SK-MEL-5 (cell line): ENCODE data around the gene FRMD8. TPM values are rescaled to one million over a fixed set of nuclear protein-coding genes. Genes with fewer than 3 reads are reported as not detected.

Source experiments
- DNase-seq: peaks from one replicate; pipeline ENCODE4 v3.0.0-alpha.2; 2016; ENCODE audit warnings: low read depth, low spot score
- in situ Hi-C: cut with HindIII; loops from 2 replicates; pipeline ENCODE4 v1.10.0; 2016; ENCODE audit warnings: low sequenced_read_pairs, high pct_unique_total_duplicates, low pct_unique_long_range_greater_than_20kb
- polyA plus RNA-seq, 2 experiments: library from polyadenylated mRNA; depleted of rRNA; stranded (reverse); fragments of >200 nt; gene quantifications; 2 replicates each; pipeline ENCODE4 v1.2.3, GENCODE V29; 2015
- total RNA-seq: library from RNA; depleted of rRNA; stranded (reverse); fragments of >200 nt; shearing (Covaris generic); gene quantifications from 2 replicates; pipeline ENCODE4 v1.2.3, GENCODE V29; 2014; rRNA removed

Gene FRMD8
- 36.4 and 37.5 TPM in 2 replicates for total RNA-seq
- polyA plus RNA-seq (2015; cell fraction: cytosol; rRNA removed) = 71.8 and 107 TPM in 2 replicates
- 89.4 and 95.0 TPM in 2 replicates for polyA plus RNA-seq (2015; cell fraction: nucleus; rRNA removed)

DNA sequence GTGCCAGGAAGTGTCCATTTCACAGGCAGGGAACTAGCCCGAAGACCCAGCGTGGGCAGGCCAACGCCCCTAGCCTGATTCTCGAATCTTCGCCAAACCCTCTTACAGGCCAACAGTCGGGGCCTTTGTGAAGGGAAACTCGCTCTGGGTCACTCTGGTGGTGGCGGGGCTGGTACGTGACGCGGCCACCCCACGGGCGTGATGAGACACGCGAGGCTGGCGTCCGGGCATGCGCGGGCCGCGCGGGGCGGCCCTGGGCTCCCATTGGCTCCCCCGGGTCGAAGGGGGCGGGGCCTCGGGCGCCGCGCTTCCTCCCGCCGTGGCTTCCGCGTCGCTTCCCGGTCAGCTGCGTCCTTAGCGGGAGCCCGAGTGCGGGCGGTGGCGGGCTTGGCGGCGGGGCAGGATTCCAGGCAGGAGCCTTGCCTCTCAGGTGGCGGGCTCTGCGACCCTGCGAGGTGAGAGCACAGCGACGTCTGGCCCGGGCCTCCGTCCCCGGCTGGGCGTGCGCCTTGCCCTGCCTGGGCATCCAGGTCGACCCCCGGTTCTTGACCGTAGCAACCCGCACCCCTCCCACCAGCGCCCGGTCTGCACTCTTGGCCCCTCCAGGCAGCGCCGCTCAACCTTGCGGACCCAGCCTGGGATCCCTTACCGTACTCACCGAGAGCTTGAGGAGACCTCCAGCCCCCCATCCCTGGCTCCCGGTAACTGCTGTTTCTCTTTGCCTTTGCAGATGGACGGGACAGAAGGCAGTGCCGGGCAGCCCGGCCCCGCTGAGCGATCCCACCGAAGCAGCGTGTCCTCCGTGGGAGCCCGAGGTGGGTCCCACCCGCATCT lies at the start of gene FRMD8:
FRMD8 (plus strand) TSS at position 331 of the 834 bp plus-strand sequence; CDS start at position 731, 400 bp downstream.
- in situ Hi-C loops = no loop called here
- peak; percentile 69 for DNase-seq

DNA sequence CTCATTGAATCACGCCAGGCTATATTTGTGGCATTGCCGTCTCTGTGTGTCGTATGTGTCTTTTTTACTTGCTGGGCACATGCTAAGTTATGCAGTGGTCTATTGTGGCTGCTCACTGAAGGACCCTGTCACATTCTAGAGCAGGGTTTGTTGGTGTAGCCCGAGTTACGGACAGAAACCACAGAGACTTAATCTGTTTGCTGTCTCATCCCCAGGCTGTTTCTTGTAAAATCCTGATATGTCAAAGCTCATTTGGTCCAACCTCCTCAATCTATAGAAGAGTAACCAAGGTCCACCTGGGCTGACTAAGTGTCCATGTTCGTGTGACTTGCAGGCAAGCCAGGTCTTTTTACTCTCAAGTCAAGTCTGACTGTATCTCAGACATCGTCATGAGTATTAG lies 47.8 kb upstream of the FRMD8 start:
- DNase-seq = no peak
- in situ Hi-C loops = no loop called here

DNA sequence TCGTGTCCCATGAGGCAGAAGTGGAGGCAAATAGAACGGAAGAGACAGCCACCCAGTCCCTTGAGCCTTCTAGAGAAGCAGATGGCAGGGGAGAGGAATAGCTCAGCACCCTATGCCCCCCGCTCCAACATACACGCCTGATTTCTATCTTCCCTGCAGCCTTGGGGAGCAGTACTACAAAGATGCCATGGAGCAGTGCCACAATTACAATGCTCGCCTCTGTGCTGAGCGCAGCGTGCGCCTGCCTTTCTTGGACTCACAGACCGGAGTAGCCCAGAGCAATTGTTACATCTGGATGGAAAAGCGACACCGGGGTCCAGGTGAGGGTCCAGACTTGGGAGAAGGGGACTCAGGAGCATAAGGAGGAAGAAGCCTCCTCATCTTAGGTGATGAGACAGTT lies 46.2 kb upstream of the FRMD8 start:
- in situ Hi-C loops = no loop called here
- DNase-seq = no peak

GRCh38 chr11:65341856-65342255 lies 44.6 kb upstream of the FRMD8 start:
- in situ Hi-C loops = no loop called here
- DNase-seq = no peak

- DNase-seq = no peak
- in situ Hi-C loops = no loop called here
These were observed 34.9 kb upstream of the FRMD8 start for GRCh38 chr11:65351511-65351910.

GRCh38 chr11:65352783-65353182 lies 33.7 kb upstream of the FRMD8 start:
- in situ Hi-C loops = no loop called here
- peak; percentile 15 for DNase-seq

GRCh38 chr11:65353376-65353775 lies 33.1 kb upstream of the FRMD8 start:
- in situ Hi-C loops = no loop called here
- no peak for DNase-seq

- DNase-seq = no peak
- in situ Hi-C loops = no loop called here
These were observed 32.6 kb upstream of the FRMD8 start for GRCh38 chr11:65353900-65354264.

DNA sequence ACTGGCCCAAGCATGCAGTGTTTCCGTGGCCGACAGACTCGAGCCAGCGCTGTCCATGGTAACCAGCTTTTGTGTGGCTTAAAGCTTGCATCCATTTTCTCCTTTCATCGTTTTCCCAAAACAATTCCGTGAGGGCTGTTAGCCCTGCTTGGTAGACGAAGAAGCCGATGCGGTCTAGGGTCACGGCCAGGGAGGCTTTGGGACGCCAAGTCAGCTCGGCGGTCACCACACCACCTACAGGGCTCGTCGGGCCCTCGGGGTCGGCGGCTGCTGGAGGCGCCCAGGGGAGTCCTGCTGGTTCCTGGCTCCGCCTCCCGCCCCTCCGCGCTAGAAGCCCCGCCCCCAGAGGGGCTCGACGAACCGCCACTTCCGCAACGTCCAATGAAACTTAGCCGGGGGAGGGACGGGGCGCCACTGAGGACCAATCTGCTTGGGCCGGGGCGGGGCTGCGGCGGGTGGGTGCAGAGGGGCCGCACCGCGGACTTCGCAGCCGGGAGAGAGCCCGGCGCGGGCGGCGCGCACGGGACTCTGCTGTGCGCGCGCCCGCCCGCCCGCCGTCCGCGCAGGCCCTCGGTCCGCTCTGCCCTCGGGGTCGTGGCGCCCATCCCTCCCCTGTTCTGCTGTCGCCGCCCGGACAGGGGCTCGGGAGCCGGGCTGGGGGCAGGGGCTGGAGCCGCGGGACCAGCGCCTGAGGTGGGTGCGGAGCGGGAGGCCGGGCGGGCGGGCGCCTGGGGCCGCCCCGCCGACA lies 32.0 kb upstream of the FRMD8 start, which contains the start of gene TIGD3:
TIGD3 (plus strand) TSS at position 487 of the 748 bp plus-strand sequence. CDS start 1,058 bp downstream, outside the sequence.
- in situ Hi-C loops = no loop called here
- peak; percentile 92 for DNase-seq

DNA sequence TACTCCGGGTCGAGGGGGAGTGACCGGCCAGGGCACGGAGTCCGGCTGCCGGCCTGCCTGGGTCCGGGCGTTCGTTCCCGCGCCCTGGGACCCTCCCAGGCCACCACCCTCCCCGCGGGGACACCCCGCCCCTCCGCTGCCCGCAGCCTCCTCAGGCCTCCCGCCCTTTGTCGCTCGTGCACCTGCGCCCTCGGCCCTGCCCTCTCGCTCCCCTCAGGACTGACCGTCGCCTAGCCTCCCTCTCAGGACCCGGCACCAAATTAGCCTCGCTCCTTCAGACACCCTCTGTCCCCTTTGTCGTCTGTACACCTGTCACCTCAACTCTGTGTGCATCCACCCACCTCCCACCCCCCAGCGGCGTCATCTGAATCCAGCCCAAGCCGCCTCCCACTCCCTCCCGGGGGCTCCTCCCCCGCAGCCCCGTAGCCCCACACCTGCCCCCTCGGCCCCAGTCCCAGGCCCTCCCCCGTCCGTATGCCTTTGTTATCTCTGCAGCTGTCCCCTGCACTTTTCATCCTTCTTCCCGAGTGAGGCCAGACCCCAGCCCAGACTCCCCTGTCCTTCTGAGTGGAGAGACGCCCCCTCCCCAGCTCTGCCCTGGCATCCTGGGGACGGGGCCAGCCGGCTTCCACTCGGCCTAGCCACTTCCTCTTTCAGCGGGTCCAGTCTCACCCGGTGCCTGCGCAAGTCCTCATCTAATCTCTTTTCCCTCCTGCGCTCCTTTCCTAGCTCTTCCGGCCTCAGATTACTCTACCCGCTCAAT lies 31.2 kb upstream of the FRMD8 start:
- in situ Hi-C loops = no loop called here
- DNase-seq = no peak

- in situ Hi-C loops = no loop called here
- DNase-seq = no peak
These were observed 30.6 kb upstream of the FRMD8 start for GRCh38 chr11:65355776-65356393.

DNA sequence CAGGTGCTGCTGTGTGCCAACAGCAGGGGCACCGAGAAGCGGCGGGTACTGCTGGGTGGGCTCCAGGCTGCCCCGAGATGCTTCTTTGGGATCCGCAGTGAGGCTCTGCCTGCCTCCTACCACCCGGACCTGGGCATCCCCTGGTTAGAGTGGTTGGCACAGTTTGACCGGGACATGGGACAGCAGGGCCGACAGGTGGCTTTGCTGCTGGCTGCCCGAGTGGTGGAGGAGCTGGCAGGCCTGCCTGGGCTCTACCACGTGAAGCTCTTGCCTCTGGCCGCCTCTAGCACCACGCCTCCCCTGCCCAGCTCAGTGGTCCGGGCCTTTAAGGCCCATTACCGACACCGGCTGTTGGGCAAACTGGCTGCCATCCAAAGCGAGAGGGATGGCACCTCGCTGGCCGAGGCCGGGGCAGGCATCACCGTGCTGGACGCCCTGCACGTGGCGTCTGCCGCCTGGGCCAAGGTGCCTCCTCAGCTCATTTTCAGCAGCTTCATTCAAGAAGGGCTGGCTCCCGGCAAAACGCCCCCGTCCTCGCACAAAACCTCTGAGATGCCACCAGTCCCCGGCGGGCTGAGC lies 30.0 kb upstream of the FRMD8 start:
- in situ Hi-C loops = no loop called here
- no peak for DNase-seq

DNA sequence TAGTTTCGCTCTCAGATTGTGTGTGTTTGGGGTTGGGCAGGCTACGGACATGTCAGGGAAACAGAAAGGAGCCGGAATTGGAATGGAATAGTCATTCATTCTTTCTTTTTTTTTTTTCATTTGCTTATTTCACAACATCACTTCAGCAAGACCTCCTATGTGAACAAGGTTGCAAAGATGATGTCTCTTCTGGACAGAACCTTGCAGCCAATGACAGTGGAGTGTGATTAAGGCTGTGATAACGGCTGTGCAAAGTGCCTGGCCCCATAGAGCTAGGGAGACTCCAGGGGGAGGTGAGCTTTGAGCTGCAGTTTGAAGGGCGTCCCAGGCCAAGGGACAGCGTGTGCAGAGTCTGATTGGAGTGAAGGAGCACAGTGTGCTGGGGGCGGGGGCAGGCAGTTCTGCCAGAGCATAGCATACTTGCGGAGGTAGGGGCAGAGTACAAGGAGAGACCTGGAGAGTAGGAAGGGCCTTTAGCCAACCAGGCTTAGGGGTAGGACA lies 28.5 kb upstream of the FRMD8 start:
- in situ Hi-C loops = no loop called here
- no peak for DNase-seq

DNA sequence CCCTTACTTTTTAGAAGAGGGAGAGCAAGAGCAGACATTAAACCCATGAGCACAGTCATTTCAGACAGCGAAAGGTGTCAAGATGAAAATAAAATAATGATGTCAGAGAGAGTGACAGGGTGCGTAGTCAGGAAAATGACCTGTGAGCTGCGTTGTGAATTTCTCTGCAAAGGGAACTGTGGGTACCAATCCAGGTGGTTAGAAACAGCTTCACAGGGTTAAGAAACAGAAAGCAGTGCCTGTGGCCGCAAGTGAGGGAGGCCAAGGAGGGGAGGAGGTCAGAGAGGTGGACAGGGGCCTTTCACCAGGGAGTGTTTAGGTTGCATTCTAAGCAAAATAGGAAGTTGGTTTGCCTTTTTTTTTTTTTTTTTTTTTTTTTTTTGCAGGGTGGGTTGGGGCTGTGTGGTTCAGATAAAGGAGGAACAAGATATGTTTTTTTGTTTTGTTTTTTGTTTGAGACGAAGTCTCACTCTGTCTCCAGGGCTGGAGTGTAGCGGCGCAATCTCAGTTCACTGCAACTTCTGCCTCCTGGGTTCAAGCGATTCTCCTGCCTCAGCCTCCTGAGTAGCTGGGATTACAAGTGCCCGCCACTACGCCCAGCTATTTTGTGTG lies 24.0 kb upstream of the FRMD8 start:
- DNase-seq = no peak
- in situ Hi-C loops = no loop called here

GRCh38 chr11:65362966-65363365 lies 23.5 kb upstream of the FRMD8 start:
- DNase-seq = no peak
- in situ Hi-C loops = no loop called here

- in situ Hi-C loops = no loop called here
- peak; percentile 50 for DNase-seq
These were observed 22.7 kb upstream of the FRMD8 start for GRCh38 chr11:65363770-65364169.

GRCh38 chr11:65366340-65366773 lies 20.1 kb upstream of the FRMD8 start:
- peak; percentile 81 for DNase-seq
- in situ Hi-C loops = no loop called here
